HEK293 (cell line): Measurements from ENCODE around the gene KLHDC7B.

ENCODE experiments used
- CTCF ChIA-PET: fragments of 350-600 bp; formaldehyde crosslinking; extraction: SDS; loops from one replicate; lab custom pipeline; 2021; ENCODE audit warnings: antibody characterized with exemption; lab: Yijun Ruan, JAX
- POLR2A ChIA-PET: fragments of 300-600 bp; formaldehyde crosslinking; extraction: SDS; loops from one replicate; lab custom pipeline; 2020; ENCODE audit warnings: antibody characterized with exemption, inconsistent platforms; lab: Yijun Ruan, JAX
- H3K27ac ChIP-seq: fragments of 200-500 bp; sonication (Bioruptor generic); 2 replicates; pipeline ENCODE4 v1.5.1; 2014; ENCODE audit warnings: low read depth, low read length, control low read depth, inconsistent platforms; ENCODE audit errors: extremely low read depth
- H3K36me3 ChIP-seq, 2 experiments: fragments of 200-500 bp in 1 of 2; sonication (Bioruptor generic) in 1 of 2; 1 replicate in 1 of 2; 2 replicates in 1 of 2; pipeline ENCODE4 v1.5.1; 2014 to 2017; ENCODE audit warnings: inconsistent platforms in 2 of 2, low read length in 2 of 2; ENCODE audit not compliant: control insufficient read depth in 2 of 2, insufficient read depth in 1 of 2
- H3K4me1 ChIP-seq: fragments of 200-500 bp; sonication (Bioruptor generic); 2 replicates; pipeline ENCODE4 v1.5.1; 2014; ENCODE audit warnings: mild to moderate bottlenecking, low read length, inconsistent platforms; ENCODE audit not compliant: control insufficient read depth, insufficient read depth
- H3K4me3 ChIP-seq: 2 replicates; pipeline ENCODE4 v1.5.1; 2011; ENCODE audit warnings: low read depth, mild to moderate bottlenecking, control low read depth, low read length, moderate library complexity
- H3K9me3 ChIP-seq: fragments of 200-500 bp; sonication (Bioruptor generic); 2 replicates; pipeline ENCODE4 v1.5.1; 2014; ENCODE audit warnings: low read depth, low read length, inconsistent platforms; ENCODE audit not compliant: control insufficient read depth, insufficient read depth
- KLF16 ChIP-seq: fragments of 450-650 bp; formaldehyde crosslinking; IDR thresholded peaks from 2 replicates; pipeline ENCODE4 v1.5.1; 2017; ENCODE audit warnings: missing biosample characterization, missing genetic modification characterization
- SP3 ChIP-seq: fragments of 450-650 bp; formaldehyde crosslinking; IDR thresholded peaks from 2 replicates; pipeline ENCODE4 v1.5.1; 2016; ENCODE audit warnings: missing biosample characterization, missing genetic modification characterization
- ZBTB20 ChIP-seq: fragments of 450-650 bp; formaldehyde crosslinking; IDR thresholded peaks from 2 replicates; pipeline ENCODE4 v1.5.1; 2016; ENCODE audit warnings: missing biosample characterization, missing genetic modification characterization
- ZNF114 ChIP-seq: fragments of 450-650 bp; formaldehyde crosslinking; IDR thresholded peaks from 2 replicates; pipeline ENCODE4 v1.5.0; 2017; ENCODE audit warnings: missing biosample characterization, missing genetic modification characterization
- ZNF138 ChIP-seq: fragments of 450-650 bp; formaldehyde crosslinking; IDR thresholded peaks from 2 replicates; pipeline ENCODE4 v1.5.1; 2016; ENCODE audit warnings: missing biosample characterization, missing genetic modification characterization, borderline replicate concordance
- ZNF155 ChIP-seq: fragments of 450-650 bp; formaldehyde crosslinking; IDR thresholded peaks from 2 replicates; pipeline ENCODE4 v1.5.1; 2016; ENCODE audit warnings: missing biosample characterization, missing genetic modification characterization
- ZNF184 ChIP-seq: fragments of 450-650 bp; IDR thresholded peaks from 2 replicates; pipeline ENCODE4 v1.5.1; 2018; ENCODE audit warnings: missing biosample characterization, mild to moderate bottlenecking, missing genetic modification characterization
- ZNF2 ChIP-seq: fragments of 450-650 bp; formaldehyde crosslinking; IDR thresholded peaks from 2 replicates; pipeline ENCODE4 v1.5.1; 2016; ENCODE audit warnings: missing biosample characterization, missing genetic modification characterization
- ZNF501 ChIP-seq: fragments of 450-650 bp; formaldehyde crosslinking; IDR thresholded peaks from 2 replicates; pipeline ENCODE4 v1.5.1; 2016; ENCODE audit warnings: missing biosample characterization, missing genetic modification characterization
- ZNF514 ChIP-seq: fragments of 450-650 bp; formaldehyde crosslinking; IDR thresholded peaks from 2 replicates; pipeline ENCODE4 v1.5.1; 2016; ENCODE audit warnings: missing biosample characterization, missing genetic modification characterization
- ZNF555 ChIP-seq: fragments of 450-650 bp; formaldehyde crosslinking; conservative IDR thresholded peaks from 2 replicates; pipeline ENCODE4 v1.5.1; 2017; ENCODE audit warnings: missing biosample characterization, mild to moderate bottlenecking, missing genetic modification characterization, inconsistent platforms
- ZNF654 ChIP-seq: fragments of 450-650 bp; formaldehyde crosslinking; IDR thresholded peaks from 2 replicates; pipeline ENCODE4 v1.5.1; 2016; ENCODE audit warnings: low read depth, missing biosample characterization, missing genetic modification characterization
- ZNF747 ChIP-seq: fragments of 450-650 bp; formaldehyde crosslinking; IDR thresholded peaks from 2 replicates; pipeline ENCODE4 v1.5.1; 2016; ENCODE audit warnings: missing biosample characterization, missing genetic modification characterization
- ZSCAN16 ChIP-seq: fragments of 450-650 bp; formaldehyde crosslinking; IDR thresholded peaks from 2 replicates; pipeline ENCODE4 v1.5.1; 2016; ENCODE audit warnings: missing biosample characterization, missing genetic modification characterization
- TF ChIP-seq, protein P1 (sequence below): fragments of 450-650 bp; formaldehyde crosslinking; IDR thresholded peaks from 2 replicates; pipeline ENCODE4 v1.5.1; 2016; ENCODE audit warnings: missing biosample characterization, missing genetic modification characterization, borderline replicate concordance
- TF ChIP-seq, protein P2 (sequence below): fragments of 450-650 bp; formaldehyde crosslinking; IDR thresholded peaks from 2 replicates; pipeline ENCODE4 v1.5.1; 2016; ENCODE audit warnings: missing biosample characterization, missing genetic modification characterization, low read depth
- TF ChIP-seq, protein P3 (sequence below): fragments of 450-650 bp; formaldehyde crosslinking; optimal IDR thresholded peaks from 2 replicates; pipeline ENCODE3; 2016; ENCODE audit warnings: missing biosample characterization, mild to moderate bottlenecking, missing genetic modification characterization
- TF ChIP-seq, protein P4 (sequence below): fragments of 450-650 bp; formaldehyde crosslinking; IDR thresholded peaks from 2 replicates; pipeline ENCODE4 v1.5.1; 2016; ENCODE audit warnings: missing biosample characterization, missing genetic modification characterization

Gene KLHDC7B

DNA sequence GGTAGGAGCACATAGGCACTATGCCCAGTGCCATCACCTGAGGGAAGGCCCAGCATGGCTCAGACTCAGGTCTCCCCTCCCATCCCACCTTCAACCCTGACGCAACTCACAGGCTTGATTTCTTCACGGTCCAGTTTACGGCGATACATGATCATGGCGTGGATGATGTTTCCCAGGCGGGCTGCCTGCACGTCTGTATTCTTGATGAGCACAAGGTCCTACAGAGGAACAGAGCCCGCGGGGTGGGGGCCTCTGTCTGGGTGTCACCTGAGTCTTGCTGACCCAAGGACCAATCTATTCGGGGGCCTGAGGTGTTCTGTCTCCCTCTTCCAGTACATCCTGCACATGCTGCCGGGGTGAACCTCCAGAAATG lies 28.7 kb downstream of the KLHDC7B start (continued):
- TF ChIP-seq ZBTB20 (no peak), ZNF114 (no peak), ZNF2 (tag by site-specific recombination) (no peak)
- TF ChIP-seq, protein P1, sequence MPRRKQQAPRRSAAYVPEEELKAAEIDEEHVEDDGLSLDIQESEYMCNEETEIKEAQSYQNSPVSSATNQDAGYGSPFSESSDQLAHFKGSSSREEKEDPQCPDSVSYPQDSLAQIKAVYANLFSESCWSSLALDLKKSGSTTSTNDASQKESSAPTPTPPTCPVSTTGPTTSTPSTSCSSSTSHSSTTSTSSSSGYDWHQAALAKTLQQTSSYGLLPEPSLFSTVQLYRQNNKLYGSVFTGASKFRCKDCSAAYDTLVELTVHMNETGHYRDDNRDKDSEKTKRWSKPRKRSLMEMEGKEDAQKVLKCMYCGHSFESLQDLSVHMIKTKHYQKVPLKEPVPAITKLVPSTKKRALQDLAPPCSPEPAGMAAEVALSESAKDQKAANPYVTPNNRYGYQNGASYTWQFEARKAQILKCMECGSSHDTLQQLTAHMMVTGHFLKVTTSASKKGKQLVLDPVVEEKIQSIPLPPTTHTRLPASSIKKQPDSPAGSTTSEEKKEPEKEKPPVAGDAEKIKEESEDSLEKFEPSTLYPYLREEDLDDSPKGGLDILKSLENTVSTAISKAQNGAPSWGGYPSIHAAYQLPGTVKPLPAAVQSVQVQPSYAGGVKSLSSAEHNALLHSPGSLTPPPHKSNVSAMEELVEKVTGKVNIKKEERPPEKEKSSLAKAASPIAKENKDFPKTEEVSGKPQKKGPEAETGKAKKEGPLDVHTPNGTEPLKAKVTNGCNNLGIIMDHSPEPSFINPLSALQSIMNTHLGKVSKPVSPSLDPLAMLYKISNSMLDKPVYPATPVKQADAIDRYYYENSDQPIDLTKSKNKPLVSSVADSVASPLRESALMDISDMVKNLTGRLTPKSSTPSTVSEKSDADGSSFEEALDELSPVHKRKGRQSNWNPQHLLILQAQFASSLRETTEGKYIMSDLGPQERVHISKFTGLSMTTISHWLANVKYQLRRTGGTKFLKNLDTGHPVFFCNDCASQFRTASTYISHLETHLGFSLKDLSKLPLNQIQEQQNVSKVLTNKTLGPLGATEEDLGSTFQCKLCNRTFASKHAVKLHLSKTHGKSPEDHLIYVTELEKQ = no peak

DNA sequence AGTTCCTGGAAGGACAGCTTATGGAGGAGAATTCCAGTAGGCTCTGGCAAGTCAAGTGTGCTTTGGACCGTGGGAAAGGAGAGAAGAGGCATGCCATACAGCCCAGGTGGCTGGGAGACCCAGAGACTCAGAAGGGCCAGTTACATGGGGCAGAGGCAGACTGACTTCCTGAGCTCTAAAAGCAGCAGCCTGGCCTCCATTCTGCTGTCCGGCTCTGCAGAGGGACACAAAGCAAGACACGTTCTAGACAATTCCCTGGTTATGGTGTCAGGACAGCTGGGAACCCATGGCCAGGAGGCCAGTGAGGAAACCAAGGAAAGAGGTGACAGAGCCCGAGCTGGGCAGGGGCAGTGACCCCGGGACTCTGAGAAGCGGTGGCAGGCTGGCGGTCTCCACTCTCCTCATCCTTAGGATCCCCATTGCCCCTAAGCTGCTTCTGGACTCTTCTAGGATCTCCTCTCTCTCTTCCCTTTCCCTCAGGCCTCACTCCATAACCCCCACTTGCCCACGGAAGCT lies 29.8 kb downstream of the KLHDC7B start:
- no peak overlapping the region for H3K27ac ChIP-seq
- H3K9me3 ChIP-seq = no peaks in the 10 kb centered on the region
- CTCF ChIA-PET = interaction anchor here (0.5 to 3.1 kb wide), 10 partner anchors 9 to 116 kb away, joined by 3 to 35 read pairs (median 4); partner anchors contain the start of gene SYCE3
- no peaks in the 10 kb centered on the region for H3K4me1 ChIP-seq
- TF ChIP-seq ZNF555 (tag by site-specific recombination) (no peak), ZNF184 (tag by site-specific recombination) (no peak), ZNF747 (tag by site-specific recombination) (no peak), ZNF514 (tag by site-specific recombination) (no peak), ZSCAN16 (tag by site-specific recombination) (no peak)
- TF ChIP-seq, protein P2, sequence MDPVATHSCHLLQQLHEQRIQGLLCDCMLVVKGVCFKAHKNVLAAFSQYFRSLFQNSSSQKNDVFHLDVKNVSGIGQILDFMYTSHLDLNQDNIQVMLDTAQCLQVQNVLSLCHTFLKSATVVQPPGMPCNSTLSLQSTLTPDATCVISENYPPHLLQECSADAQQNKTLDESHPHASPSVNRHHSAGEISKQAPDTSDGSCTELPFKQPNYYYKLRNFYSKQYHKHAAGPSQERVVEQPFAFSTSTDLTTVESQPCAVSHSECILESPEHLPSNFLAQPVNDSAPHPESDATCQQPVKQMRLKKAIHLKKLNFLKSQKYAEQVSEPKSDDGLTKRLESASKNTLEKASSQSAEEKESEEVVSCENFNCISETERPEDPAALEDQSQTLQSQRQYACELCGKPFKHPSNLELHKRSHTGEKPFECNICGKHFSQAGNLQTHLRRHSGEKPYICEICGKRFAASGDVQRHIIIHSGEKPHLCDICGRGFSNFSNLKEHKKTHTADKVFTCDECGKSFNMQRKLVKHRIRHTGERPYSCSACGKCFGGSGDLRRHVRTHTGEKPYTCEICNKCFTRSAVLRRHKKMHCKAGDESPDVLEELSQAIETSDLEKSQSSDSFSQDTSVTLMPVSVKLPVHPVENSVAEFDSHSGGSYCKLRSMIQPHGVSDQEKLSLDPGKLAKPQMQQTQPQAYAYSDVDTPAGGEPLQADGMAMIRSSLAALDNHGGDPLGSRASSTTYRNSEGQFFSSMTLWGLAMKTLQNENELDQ (tag by site-specific recombination) = no peak
- TF ChIP-seq, all 188 proteins: peak for 0
- Histone ChIP-seq H3K4me3 (no peak overlapping the region), H3K36me3 (peaks cover 48 to 92% of the 10 kb centered on the region in 2 experiments)
- POLR2A ChIA-PET = interaction anchor here (1.4 to 3.3 kb wide), 4 partner anchors 9 to 50 kb away, joined by 3 to 13 read pairs (median 8); partner anchors contain the start of genes SCO2 and SYCE3

DNA sequence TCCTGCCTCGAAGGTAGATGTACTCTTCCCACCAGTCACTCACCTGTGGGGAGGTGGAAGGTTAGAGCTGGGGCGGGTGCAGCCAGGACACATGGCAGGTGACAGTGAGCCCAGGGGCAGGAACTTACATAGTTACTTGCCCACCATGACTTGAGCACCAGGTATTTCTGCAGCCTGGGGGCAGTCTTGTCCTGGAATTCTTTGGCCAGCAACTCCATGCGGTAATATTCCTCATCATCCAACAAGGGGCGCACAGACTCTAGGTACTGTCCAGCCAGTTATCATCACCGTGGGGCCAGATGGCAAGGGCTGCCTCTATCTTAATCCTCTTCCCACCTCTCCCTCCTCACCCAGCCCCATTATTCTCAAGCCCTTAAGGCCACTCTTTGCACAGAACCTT lies 30.4 kb downstream of the KLHDC7B start:
- Histone ChIP-seq H3K4me1 (no peaks in the 10 kb centered on the region), H3K36me3 (peaks cover 54 to 91% of the 10 kb centered on the region in 2 experiments), H3K4me3 (no peak overlapping the region), H3K27ac (no peak overlapping the region), H3K9me3 (no peaks in the 10 kb centered on the region)
- TF ChIP-seq ZNF155 (tag by site-specific recombination) = no peak
- TF ChIP-seq, protein P3, sequence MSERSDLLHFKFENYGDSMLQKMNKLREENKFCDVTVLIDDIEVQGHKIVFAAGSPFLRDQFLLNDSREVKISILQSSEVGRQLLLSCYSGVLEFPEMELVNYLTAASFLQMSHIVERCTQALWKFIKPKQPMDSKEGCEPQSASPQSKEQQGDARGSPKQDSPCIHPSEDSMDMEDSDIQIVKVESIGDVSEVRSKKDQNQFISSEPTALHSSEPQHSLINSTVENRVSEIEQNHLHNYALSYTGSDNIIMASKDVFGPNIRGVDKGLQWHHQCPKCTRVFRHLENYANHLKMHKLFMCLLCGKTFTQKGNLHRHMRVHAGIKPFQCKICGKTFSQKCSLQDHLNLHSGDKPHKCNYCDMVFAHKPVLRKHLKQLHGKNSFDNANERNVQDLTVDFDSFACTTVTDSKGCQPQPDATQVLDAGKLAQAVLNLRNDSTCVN (tag by site-specific recombination) = no peak
- TF ChIP-seq SP3 (tag by site-specific recombination) = no peak
- TF ChIP-seq, protein P4, sequence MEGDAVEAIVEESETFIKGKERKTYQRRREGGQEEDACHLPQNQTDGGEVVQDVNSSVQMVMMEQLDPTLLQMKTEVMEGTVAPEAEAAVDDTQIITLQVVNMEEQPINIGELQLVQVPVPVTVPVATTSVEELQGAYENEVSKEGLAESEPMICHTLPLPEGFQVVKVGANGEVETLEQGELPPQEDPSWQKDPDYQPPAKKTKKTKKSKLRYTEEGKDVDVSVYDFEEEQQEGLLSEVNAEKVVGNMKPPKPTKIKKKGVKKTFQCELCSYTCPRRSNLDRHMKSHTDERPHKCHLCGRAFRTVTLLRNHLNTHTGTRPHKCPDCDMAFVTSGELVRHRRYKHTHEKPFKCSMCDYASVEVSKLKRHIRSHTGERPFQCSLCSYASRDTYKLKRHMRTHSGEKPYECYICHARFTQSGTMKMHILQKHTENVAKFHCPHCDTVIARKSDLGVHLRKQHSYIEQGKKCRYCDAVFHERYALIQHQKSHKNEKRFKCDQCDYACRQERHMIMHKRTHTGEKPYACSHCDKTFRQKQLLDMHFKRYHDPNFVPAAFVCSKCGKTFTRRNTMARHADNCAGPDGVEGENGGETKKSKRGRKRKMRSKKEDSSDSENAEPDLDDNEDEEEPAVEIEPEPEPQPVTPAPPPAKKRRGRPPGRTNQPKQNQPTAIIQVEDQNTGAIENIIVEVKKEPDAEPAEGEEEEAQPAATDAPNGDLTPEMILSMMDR (tag by site-specific recombination) = peak; percentile 90
- no peak for TF ChIP-seq ZNF501
- TF ChIP-seq ZNF138 (tag by site-specific recombination) = no peak
- peak; percentile 51 for TF ChIP-seq ZNF654 (tag by site-specific recombination)
- TF ChIP-seq KLF16 (tag by site-specific recombination) = no peak
- POLR2A ChIA-PET = interaction anchor here (1.5 to 3.3 kb wide), 3 partner anchors 10 to 37 kb away, joined by 4 to 13 read pairs (median 13); partner anchors contain the start of gene SYCE3
- CTCF ChIA-PET = interaction anchor here (0.5 to 3.1 kb wide), 9 partner anchors 12 to 119 kb away, joined by 3 to 35 read pairs (median 4); partner anchors contain the start of genes SCO2 and SYCE3
